ENCODE data around the gene EXOC4.

The EXOC4 gene

DNA sequence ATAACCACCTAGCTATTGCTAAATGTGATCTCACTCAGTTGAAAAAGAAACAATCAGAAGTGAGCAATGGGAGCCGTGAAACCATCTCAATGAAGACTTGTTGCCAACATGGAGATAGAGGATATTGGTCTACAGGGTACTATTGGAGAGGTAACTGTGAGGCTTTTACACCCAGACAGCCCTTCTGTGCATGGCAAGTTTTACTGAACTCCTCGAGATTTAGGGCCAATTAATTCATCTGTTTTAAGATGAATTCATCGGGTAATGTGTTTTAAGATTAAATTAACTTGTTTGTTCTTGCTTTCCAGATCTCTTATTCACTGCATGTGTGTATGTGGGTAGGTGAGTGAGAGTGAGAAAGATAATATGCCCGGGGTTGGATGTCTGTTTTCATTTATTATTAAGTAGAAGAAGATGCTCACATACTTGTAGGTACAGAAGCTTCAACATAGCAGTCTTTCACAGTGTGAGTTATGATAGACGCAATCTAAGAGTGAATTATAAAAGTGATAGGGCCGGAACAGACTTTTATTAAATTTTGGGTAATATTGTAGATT lies 323.8 kb downstream of the EXOC4 start:
- TF ChIP-seq POLR2A (IDR thresholded peaks at IDR 0.05; ENCODE audit: low read length) = no peak
- no peak for TF ChIP-seq GATA1 (IDR thresholded peaks at IDR 0.05; ENCODE audit: low read depth, low read length)

DNA sequence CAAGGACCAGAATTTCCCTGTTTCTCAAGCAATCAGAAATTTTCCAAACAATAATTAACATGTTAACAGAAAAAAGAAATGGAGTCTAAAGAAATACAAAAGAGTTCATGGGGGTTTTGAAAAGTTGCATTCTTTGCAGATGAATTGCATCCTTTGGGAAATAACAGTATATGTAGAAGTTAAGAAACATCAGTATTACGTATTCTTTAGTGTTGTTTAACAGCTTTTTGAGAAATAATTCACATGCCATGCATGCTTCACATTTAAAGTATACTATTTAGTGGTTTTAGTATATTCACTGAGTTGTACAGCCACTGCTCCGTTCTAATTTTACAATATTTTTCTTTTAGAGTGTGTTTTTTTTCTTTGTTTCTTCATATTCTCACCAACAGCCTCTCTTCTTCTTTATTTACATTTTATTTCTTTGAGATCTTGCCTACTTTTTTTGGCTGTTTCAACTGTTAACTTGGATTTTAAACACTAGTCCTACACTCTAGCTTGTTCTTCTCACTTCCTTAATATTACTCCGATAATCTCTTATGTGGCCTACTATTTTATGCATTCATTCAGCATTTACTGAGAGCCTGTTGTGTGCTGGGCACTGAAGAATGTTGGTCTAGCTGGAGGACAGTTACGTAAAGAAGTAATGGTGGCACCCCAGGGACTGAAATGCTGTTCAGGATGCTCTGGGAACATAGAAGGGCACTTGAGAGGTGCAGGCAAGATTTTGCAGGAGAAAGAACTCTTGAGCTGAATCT lies 330.1 kb downstream of the EXOC4 start:
- DNase-seq = no peak

More for the DNA sequence above, 323.8 kb downstream of the EXOC4 start:
- DNase-seq = no peak

DNA sequence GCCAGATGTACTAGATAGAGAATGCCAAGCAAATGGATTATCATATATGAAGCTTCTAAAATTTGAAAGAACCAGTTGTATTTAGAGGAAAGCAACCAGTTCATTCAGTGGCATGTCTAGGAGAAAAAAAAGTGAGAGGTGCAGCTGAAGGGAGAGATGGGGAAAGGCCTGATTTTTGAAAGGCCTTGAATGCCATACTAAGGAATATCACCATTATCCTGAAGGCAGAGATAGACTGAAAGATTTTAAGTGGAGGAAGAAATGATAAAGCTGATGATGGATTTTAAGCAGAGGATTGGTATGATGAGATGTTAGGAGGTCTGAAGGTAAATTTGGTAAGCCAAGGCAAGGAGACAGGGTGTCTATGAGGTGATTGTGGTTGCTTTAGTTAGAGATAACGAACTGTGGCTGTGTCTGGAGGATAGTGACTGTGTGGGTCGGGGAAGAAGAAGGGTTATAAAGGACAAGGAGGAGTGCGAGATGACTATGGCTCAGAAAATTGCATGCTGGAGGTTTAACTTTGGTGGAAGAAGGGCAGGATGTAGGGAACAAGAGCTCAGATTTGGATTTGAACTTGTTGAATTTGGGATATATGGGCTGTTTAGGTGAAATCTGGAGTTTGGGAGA lies 330.8 kb downstream of the EXOC4 start:
- DNase-seq = no peak
- TF ChIP-seq POLR2A (IDR thresholded peaks at IDR 0.05; ENCODE audit: low read length) (no peak), GATA1 (IDR thresholded peaks at IDR 0.05; ENCODE audit: low read depth, low read length) (no peak)

More for the DNA sequence above, 330.1 kb downstream of the EXOC4 start:
- no peak for TF ChIP-seq POLR2A (IDR thresholded peaks at IDR 0.05; ENCODE audit: low read length)
- TF ChIP-seq GATA1 (IDR thresholded peaks at IDR 0.05; ENCODE audit: low read depth, low read length) = no peak

DNA sequence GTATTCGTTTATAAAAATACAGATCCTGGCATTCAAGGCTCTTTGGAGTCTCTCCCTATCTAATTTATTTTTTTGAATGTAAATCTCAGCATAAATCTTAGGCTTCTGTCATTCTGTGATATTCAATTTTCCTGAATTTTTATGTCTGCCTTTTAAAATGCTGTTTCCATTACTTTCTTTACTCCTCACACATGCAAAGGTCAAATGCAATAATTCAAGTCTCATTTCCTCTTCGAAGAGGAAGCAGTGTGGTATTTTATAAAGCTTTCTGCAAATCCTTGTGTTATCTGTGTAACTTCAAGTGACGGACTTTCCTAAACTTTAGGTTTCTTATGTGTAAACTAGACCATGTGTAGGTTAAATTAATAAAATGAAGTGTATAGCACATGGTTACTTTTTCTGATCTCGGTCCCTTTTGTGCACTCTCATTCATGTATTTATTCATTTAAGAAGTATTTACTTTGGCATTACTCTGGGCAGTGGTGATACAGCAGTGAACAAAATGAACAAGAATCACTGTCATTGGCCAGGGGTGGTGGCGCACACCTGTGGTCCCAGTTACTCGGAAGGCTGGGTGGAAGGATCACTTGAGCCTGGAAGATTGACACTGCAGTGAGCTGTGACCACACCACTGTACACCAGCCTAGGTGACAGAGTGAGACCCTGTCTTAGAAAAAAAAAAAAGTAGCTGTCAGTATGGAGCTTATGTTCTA lies 332.2 kb downstream of the EXOC4 start:
- DNase-seq = no peak
- TF ChIP-seq POLR2A (IDR thresholded peaks at IDR 0.05; ENCODE audit: low read length) (no peak), GATA1 (IDR thresholded peaks at IDR 0.05; ENCODE audit: low read depth, low read length) (no peak)

DNA sequence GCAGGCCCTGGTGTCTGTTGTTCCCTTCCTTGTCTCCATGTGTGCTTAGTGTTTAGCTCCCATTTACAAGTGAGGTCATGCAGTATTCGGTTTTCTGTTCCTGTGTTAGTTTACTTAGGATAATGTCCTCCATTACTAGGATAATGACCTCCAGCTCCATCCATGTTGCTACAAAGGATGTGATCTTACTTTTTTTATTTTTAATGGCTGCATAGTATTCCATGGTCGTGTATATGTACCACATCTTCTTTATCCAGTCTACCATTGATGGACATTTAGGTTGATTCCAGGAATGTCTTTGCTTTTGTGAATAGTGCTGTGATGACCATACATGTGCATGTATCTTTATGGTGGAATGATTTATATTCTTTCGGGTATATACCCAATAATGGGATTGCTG lies 333.4 kb downstream of the EXOC4 start:
- TF ChIP-seq GATA1 (IDR thresholded peaks at IDR 0.05; ENCODE audit: low read depth, low read length) (no peak), POLR2A (IDR thresholded peaks at IDR 0.05; ENCODE audit: low read length) (no peak)
- DNase-seq = no peak

DNA sequence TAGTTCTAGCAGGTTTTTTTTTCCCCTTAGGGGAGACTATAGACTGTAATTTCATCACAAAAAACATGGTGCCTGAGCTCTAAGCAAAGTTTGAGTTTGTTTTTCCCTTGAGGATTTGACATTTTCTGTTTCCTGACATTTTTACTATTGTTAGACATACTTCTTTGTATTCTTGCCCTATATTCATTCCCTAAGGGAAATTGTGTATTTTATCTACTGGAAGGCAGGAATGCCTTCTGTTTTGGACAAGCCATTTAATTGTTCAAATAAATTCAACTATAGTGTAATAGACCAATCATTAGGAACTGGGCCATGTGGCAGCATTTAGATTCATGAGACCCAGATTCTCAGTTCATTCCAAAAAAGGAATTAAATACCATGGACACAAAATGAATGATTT lies 335.0 kb downstream of the EXOC4 start:
- TF ChIP-seq POLR2A (IDR thresholded peaks at IDR 0.05; ENCODE audit: low read length) (no peak), GATA1 (IDR thresholded peaks at IDR 0.05; ENCODE audit: low read depth, low read length) (no peak)
- DNase-seq = no peak

DNA sequence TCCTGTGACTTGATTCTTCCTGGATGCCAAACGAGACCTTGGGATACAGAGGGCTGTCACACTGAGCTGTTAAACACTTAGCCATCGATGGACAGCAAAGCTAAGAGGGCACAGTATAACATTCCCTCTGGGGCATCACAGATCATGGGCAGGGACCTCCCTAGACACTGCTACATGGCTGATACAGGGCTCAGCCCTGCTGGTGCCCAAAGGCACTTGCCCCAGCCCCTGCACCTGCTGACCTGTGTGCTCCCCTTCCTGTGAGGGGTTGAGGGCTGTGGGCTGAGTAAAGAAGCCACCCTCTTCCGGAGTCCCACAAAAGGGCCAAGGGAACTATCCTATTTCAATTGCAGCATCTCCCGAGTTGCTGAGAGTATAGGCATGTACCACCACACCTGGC lies 337.9 kb downstream of the EXOC4 start:
- no peak for DNase-seq
- no peak for TF ChIP-seq GATA1 (IDR thresholded peaks at IDR 0.05; ENCODE audit: low read depth, low read length)
- no peak for TF ChIP-seq POLR2A (IDR thresholded peaks at IDR 0.05; ENCODE audit: low read length)

DNA sequence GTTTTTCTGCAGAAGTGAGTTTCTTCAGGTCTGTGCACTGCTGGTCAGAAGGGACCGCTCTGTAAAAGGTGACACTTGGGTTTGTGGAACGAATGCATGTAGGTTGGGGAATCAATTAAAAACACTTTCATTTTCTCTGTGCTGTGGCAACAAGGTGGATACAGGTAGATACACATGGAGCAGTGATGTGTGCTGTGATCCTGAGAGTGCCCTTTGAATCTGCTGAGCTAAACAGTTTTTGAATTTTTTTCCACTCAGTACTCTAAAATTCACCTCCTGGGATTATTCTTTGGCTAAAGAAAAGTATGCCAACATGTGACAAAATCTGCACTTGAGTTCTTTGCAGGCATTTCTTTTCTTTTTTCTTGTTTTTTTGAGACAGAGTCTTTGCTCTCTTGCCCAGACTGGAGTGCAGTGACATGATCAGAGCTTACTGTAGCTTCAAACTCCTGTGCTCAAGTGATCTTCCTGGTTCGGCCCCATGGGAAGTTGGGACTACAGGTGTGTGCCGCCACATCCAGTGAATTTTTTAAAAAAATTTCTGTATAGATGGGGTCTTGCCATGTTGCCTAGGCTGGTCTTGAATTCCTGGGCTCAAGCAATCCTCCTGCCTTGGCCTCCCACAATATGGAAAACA lies 338.9 kb downstream of the EXOC4 start:
- no peak for TF ChIP-seq POLR2A (IDR thresholded peaks at IDR 0.05; ENCODE audit: low read length)
- TF ChIP-seq GATA1 (IDR thresholded peaks at IDR 0.05; ENCODE audit: low read depth, low read length) = no peak
- no peak for DNase-seq

DNA sequence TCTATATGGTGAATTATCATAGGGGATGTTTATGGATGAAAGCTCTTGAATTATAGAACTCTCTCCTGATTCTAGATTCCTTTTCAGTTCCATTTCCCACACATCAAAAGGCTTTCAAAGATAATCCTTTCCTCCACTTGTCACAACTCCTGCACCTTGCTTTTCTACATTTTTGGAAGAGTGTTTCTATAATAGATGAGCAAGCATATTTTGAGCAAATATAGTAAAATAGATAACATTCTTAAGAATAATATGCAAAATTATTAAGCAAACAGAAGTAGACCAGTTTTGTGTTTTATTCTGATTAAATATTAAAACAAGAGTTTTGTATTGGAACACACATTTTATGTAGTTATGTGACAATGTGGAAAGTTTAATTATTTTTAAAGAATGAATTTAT lies 340.7 kb downstream of the EXOC4 start:
- TF ChIP-seq POLR2A (IDR thresholded peaks at IDR 0.05; ENCODE audit: low read length) (no peak), GATA1 (IDR thresholded peaks at IDR 0.05; ENCODE audit: low read depth, low read length) (no peak)
- DNase-seq = no peak

DNA sequence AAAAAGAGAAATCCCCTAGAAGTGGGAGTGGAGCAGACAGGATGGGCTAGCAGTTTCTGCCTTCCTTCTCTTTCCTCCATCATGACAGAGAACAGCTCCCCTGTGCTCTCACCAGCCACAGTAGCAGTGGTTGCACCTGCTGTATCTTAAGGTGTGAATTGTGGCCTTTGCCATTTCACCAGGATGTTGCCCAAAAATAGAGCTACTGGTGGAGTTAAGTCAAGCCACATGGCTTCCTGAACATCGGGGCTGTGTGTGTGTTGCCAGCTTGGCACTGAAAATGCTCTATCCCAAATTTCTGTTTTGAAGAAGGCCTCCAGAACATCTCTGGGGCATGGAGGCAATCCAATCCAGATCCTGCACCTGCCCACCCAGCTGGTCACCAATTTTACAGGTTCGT lies 348.7 kb downstream of the EXOC4 start:
- TF ChIP-seq POLR2A (IDR thresholded peaks at IDR 0.05; ENCODE audit: low read length) = no peak
- TF ChIP-seq GATA1 (IDR thresholded peaks at IDR 0.05; ENCODE audit: low read depth, low read length) = no peak
- no peak for DNase-seq

DNA sequence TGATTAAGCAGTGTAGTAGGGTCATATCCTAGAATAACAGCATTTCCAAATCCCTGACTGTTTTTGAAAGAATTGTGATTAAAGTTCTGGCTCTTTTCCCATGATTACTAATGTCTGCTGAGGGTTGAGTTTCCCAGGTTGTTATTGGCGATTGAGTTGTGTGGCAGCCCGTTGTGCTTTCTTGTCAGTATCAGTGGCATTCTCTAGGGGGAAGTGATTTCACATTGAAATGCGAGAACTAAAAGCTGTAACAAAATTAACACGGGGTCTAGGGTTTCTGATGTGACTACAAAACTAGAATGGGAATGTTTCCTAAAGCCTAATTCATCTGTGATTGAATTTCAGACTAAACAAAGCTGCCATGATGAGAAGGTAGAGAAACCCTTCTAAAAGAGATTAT lies 349.4 kb downstream of the EXOC4 start:
- DNase-seq = no peak
- TF ChIP-seq POLR2A (IDR thresholded peaks at IDR 0.05; ENCODE audit: low read length) (no peak), GATA1 (IDR thresholded peaks at IDR 0.05; ENCODE audit: low read depth, low read length) (no peak)

DNA sequence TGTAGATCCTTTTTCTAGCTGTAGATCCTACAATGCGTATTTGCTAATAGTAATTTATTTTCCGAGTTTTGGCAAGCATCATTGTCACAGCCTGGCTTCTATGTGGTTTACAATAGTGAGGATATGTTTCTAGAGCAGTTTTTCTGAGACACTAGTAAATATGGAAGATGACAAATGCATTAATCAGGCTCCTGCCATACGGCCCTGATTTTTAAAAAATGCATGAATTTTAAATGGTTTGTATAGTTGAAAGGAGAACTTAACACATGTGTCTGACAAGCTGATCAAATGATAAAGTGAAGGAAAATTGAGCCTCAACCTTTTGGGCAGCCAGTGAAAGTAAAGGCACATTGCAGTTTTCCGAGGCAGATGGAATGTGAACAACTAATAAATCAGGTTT lies 354.1 kb downstream of the EXOC4 start:
- TF ChIP-seq POLR2A (IDR thresholded peaks at IDR 0.05; ENCODE audit: low read length) (no peak), GATA1 (IDR thresholded peaks at IDR 0.05; ENCODE audit: low read depth, low read length) (no peak)
- no peak for DNase-seq

DNA sequence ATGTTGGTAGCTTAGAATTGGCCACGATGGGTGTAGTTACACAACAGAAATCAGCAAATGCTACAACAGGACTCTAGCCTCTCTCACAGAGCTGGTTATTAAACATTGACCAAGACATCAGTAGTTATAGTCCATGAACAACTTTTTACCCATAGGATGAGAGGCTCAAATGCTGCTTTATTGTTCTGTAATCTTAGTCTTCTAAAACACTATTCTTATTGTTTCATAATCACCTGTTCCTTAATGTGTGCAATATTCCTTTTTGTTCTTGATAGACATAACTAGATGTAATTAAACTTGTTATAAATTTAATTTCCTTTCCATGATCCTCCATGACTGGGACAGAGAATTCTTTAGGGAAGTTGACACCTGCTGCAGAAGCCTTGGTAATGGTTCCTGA lies 356.9 kb downstream of the EXOC4 start:
- TF ChIP-seq POLR2A (IDR thresholded peaks at IDR 0.05; ENCODE audit: low read length) (no peak), GATA1 (IDR thresholded peaks at IDR 0.05; ENCODE audit: low read depth, low read length) (no peak)
- DNase-seq = no peak

DNA sequence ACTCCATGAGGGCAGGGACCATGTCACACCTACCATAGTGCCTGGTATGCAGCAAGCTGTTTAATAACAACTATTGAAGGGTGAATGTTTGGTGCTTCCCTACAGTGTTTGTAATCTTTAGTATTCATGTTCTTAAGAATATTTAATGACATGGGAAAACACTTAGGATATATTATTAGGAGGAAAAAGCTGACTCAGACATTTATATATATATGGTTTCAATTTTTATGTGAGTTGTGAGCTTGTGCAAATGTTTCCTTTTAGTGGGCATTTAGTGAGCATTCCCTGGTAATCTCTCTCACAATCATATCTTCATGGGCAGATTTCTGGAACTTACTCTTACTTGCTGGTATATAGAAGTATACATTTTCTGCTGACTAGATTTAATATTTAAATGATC lies 359.1 kb downstream of the EXOC4 start:
- DNase-seq = no peak
- TF ChIP-seq GATA1 (IDR thresholded peaks at IDR 0.05; ENCODE audit: low read depth, low read length) (no peak), POLR2A (IDR thresholded peaks at IDR 0.05; ENCODE audit: low read length) (no peak)

All from erythroblast (primary cell).